Neuronal stem cell (in vitro differentiated cells): ENCODE results near the gene NLN.

Experiments used
- DNase-seq: peaks from one replicate; pipeline ENCODE4 v3.0.0-alpha.2; 2013; ENCODE audit warnings: low spot score
- H2AFZ ChIP-seq: one replicate; pipeline ENCODE4 v1.6.1; 2013; ENCODE audit warnings: mild to moderate bottlenecking, low read length, inconsistent platforms
- H2AK5ac ChIP-seq: 2 replicates; pipeline ENCODE4 v1.6.1; 2013; ENCODE audit warnings: low read depth, mild to moderate bottlenecking, inconsistent platforms, low read length, moderate library complexity, mixed read lengths
- H2BK120ac ChIP-seq: 2 replicates; pipeline ENCODE4 v1.6.1; 2013; ENCODE audit warnings: low read depth, mild to moderate bottlenecking, inconsistent platforms, low read length, moderate library complexity, mixed read lengths
- H2BK12ac ChIP-seq: one replicate; pipeline ENCODE4 v1.6.1; 2013; ENCODE audit warnings: low read length, inconsistent platforms
- H2BK15ac ChIP-seq: 2 replicates; pipeline ENCODE4 v1.6.1; 2013; ENCODE audit warnings: mild to moderate bottlenecking, low read length, inconsistent platforms, mixed read lengths
- H2BK5ac ChIP-seq: one replicate; pipeline ENCODE4 v1.6.1; 2013; ENCODE audit warnings: inconsistent platforms, mild to moderate bottlenecking, low read length, moderate library complexity
- H3K14ac ChIP-seq: one replicate; pipeline ENCODE4 v1.6.1; 2013; ENCODE audit warnings: low read length, inconsistent platforms
- H3K18ac ChIP-seq: 2 replicates; pipeline ENCODE4 v1.6.1; 2013; ENCODE audit warnings: low read length, inconsistent platforms
- H3K23ac ChIP-seq: 2 replicates; pipeline ENCODE4 v1.6.1; 2013; ENCODE audit warnings: low read depth, mild to moderate bottlenecking, mixed read lengths, low read length, inconsistent platforms; ENCODE audit not compliant: poor library complexity
- H3K27ac ChIP-seq: replicated peaks from 3 replicates; pipeline ENCODE4 v1.5.1; 2013; ENCODE audit warnings: low read length, inconsistent platforms
- H3K27me3 ChIP-seq, 3 experiments: 2 replicates each; pipeline ENCODE4 v1.6.1; 2013; ENCODE audit warnings: low read length in 3 of 3, mild to moderate bottlenecking in 2 of 3, inconsistent platforms in 1 of 3, low read depth in 1 of 3, mixed read lengths in 1 of 3, moderate library complexity in 1 of 3; ENCODE audit not compliant: control insufficient read depth in 3 of 3, insufficient read depth in 3 of 3
- H3K36me3 ChIP-seq, 2 donors: replicated peaks in 1 of 2; 2 replicates each; pipeline ENCODE4 v1.6.1; 2013; ENCODE audit warnings: low read length in 2 of 2; ENCODE audit not compliant: control insufficient read depth in 2 of 2, insufficient read depth in 2 of 2
- H3K4ac ChIP-seq: 2 replicates; pipeline ENCODE4 v1.6.1; 2013; ENCODE audit warnings: inconsistent platforms, mild to moderate bottlenecking, low read length, moderate library complexity
- H3K4me1 ChIP-seq, 2 donors: 1 replicate in 1 of 2; 2 replicates in 1 of 2; pipeline ENCODE4 v1.6.1; 2013; ENCODE audit warnings: low read length in 2 of 2, low read depth in 1 of 2; ENCODE audit not compliant: control insufficient read depth in 2 of 2, insufficient read depth in 1 of 2
- H3K4me2 ChIP-seq: one replicate; pipeline ENCODE4 v1.6.1; 2013; ENCODE audit warnings: mild to moderate bottlenecking, low read length, inconsistent platforms; ENCODE audit not compliant: insufficient read depth, poor library complexity, severe bottlenecking
- H3K4me3 ChIP-seq, 2 donors: 2 replicates each; pipeline ENCODE4 v1.5.1; 2013; ENCODE audit warnings: low read length in 2 of 2, mild to moderate bottlenecking in 2 of 2, inconsistent platforms in 1 of 2, moderate library complexity in 1 of 2
- H3K79me1 ChIP-seq: one replicate; pipeline ENCODE4 v1.6.1; 2013; ENCODE audit warnings: low read depth, mild to moderate bottlenecking, inconsistent platforms, low read length, moderate library complexity
- H3K9ac ChIP-seq: one replicate; pipeline ENCODE4 v1.6.1; 2013; ENCODE audit warnings: mild to moderate bottlenecking, low read depth, low read length, inconsistent platforms; ENCODE audit not compliant: poor library complexity
- H3K9me3 ChIP-seq, 2 donors: replicated peaks in 1 of 2; 2 replicates each; pipeline versions ENCODE3 to v1.6.1; 2013; ENCODE audit warnings: low read length in 2 of 2, mild to moderate bottlenecking in 2 of 2, inconsistent platforms in 1 of 2, low read depth in 1 of 2, mixed read lengths in 1 of 2, moderate library complexity in 1 of 2; ENCODE audit not compliant: control insufficient read depth in 2 of 2, insufficient read depth in 1 of 2
- H4K8ac ChIP-seq: one replicate; pipeline ENCODE4 v1.6.1; 2013; ENCODE audit warnings: low read depth, mild to moderate bottlenecking, inconsistent platforms, low read length, moderate library complexity
- H4K91ac ChIP-seq: one replicate; pipeline ENCODE4 v1.6.1; 2013; ENCODE audit warnings: low read length, low read depth, mild to moderate bottlenecking, inconsistent platforms; ENCODE audit not compliant: poor library complexity
- WGBS, 2 donors: extraction: QIAGEN DNeasy Blood & Tissue Kit; methylation state at CpG; one replicate each; pipeline ENCODE4 v1.1.7; 2013; ENCODE audit warnings: missing lambda C conversion rate in 2 of 2, mixed read lengths in 1 of 2; ENCODE audit not compliant: insufficient read length in 2 of 2, insufficient replicate concordance in 1 of 2; ENCODE audit errors: extremely low coverage in 2 of 2; 5-methylcytosine and 5-hydroxymethylcytosine counted together

Gene NLN

DNA sequence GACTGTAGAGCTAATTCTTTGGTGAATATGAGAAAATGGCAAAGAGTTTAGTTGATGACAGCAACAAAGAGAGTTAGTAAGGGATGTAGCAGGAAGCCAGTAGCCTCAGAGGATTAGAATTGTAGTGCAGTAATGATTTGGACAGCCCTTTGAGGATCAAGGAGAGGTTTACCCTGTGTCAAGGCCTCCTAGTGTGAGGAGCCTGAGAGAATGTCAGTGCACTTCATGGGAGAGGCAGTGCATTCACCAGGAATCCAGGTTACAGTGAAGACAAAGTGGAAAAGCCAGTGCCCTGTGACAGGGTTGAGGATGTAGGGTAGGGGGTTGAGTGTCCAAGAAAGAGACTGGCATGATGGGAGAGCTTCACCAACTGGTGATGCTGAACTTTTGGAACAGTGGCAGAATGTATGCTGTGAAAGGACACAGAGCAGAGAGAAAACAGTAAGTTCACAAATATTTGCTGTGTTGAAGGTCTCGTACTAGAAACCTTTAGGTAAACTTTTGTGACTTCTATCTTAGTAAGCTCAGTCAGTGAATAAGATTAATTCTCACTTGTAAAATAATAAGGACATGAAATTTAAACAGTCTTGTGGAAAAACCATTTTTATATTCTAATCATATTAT, 27.3 kb downstream of the NLN start:
- H3K14ac ChIP-seq, result no peak overlapping the region
- no peak for DNase-seq

GRCh38 chr5:65749956-65750355, 28.0 kb downstream of the NLN start:
- Histone ChIP-seq H3K14ac (no peak overlapping the region), H3K9ac (no peak overlapping the region), H3K27me3 (no peaks in the 10 kb centered on the region), H3K18ac (no peak overlapping the region), H3K9me3 (peaks cover 0 to 2% of the 10 kb centered on the region in 2 donors), H2AFZ (no peak overlapping the region), H2BK12ac (no peak overlapping the region), H2BK5ac (no peak overlapping the region), H3K23ac (no peak overlapping the region), H3K36me3 (no peaks in the 10 kb centered on the region), H3K27ac (no peak overlapping the region), H3K4me3 (no peak overlapping the region), H2BK120ac (no peak overlapping the region), H2AK5ac (no peak overlapping the region), H4K91ac (no peak overlapping the region), H4K8ac (no peak overlapping the region), H3K4ac (no peak overlapping the region), H3K79me1 (no peaks in the 10 kb centered on the region), H2BK15ac (no peak overlapping the region), H3K4me1 (peaks cover 0 to 2% of the 10 kb centered on the region in 2 donors), H3K4me2 (no peak overlapping the region)
- DNase-seq, result no peak
- WGBS, 2 donors, result no CpG with 5 or more reads among the region's 5 CpGs

More for the DNA sequence above, 27.3 kb downstream of the NLN start:
- H4K8ac ChIP-seq, result no peak overlapping the region
- H2BK5ac ChIP-seq, result no peak overlapping the region
- no peak overlapping the region for H2BK15ac ChIP-seq
- H3K4me2 ChIP-seq, result no peak overlapping the region
- no peak overlapping the region for H4K91ac ChIP-seq
- no peak overlapping the region for H2AFZ ChIP-seq
- peaks cover 0 to 2% of the 10 kb centered on the region in 2 donors for H3K4me1 ChIP-seq
- no peak overlapping the region for H3K4me3 ChIP-seq
- no peak overlapping the region for H3K23ac ChIP-seq
- H3K36me3 ChIP-seq, result no peaks in the 10 kb centered on the region
- H3K18ac ChIP-seq, result peak overlapping the region; percentile 27
- H3K27ac ChIP-seq, result no peak overlapping the region
- H3K9ac ChIP-seq, result no peak overlapping the region
- no peaks in the 10 kb centered on the region for H3K79me1 ChIP-seq
- H3K27me3 ChIP-seq, result no peaks in the 10 kb centered on the region
- no peak overlapping the region for H2BK12ac ChIP-seq
- no CpG with 5 or more reads among the region's 1 CpG for WGBS, 2 donors
- H2AK5ac ChIP-seq, result no peak overlapping the region
- H3K9me3 ChIP-seq, result peaks cover 0 to 2% of the 10 kb centered on the region in 2 donors
- H3K4ac ChIP-seq, result no peak overlapping the region
- H2BK120ac ChIP-seq, result no peak overlapping the region

DNA sequence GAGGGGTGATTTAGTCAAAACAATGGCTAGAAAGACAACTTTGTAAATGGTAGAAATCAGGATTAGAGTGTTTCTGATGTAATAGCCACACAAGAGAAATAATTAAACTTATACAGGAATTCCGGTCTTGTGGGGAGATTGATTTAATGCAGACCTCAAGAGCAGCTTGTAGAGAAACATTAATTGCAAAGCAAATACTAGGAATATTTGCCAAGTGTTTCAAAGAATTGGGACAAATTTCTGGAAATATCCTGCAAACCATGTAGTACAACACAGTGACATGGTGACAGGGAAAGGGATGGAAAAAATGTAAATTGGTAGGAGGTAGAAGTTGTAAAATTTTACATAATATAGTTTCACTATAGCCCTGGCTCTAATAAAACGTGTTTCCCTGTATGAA, 28.9 kb downstream of the NLN start:
- no peak overlapping the region for H3K18ac ChIP-seq
- H4K8ac ChIP-seq, result no peak overlapping the region
- H3K4me1 ChIP-seq, result peaks cover 0 to 3% of the 10 kb centered on the region in 2 donors
- peaks cover 0 to 2% of the 10 kb centered on the region in 2 donors for H3K9me3 ChIP-seq
- no peak overlapping the region for H2BK120ac ChIP-seq
- no peak for DNase-seq
- H3K36me3 ChIP-seq, result no peaks in the 10 kb centered on the region
- no CpG with 5 or more reads among the region's 2 CpGs for WGBS, 2 donors
- H2BK5ac ChIP-seq, result no peak overlapping the region
- no peak overlapping the region for H2AK5ac ChIP-seq
- no peak overlapping the region for H2BK12ac ChIP-seq
- no peak overlapping the region for H3K27ac ChIP-seq
- no peak overlapping the region for H4K91ac ChIP-seq
- no peaks in the 10 kb centered on the region for H3K27me3 ChIP-seq
- no peaks in the 10 kb centered on the region for H3K79me1 ChIP-seq
- no peak overlapping the region for H3K4me2 ChIP-seq
- no peak overlapping the region for H3K23ac ChIP-seq
- H2BK15ac ChIP-seq, result no peak overlapping the region
- no peak overlapping the region for H3K9ac ChIP-seq
- H3K4ac ChIP-seq, result no peak overlapping the region
- H3K4me3 ChIP-seq, result no peak overlapping the region
- H3K14ac ChIP-seq, result no peak overlapping the region
- H2AFZ ChIP-seq, result no peak overlapping the region

GRCh38 chr5:65753189-65753588, 31.2 kb downstream of the NLN start:
- Histone ChIP-seq H3K36me3 (no peaks in the 10 kb centered on the region), H2BK15ac (no peak overlapping the region), H2AK5ac (no peak overlapping the region), H3K79me1 (no peaks in the 10 kb centered on the region), H2BK5ac (no peak overlapping the region), H2BK12ac (no peak overlapping the region), H3K14ac (no peak overlapping the region), H3K27me3 (no peaks in the 10 kb centered on the region), H3K4me2 (no peak overlapping the region), H4K91ac (no peak overlapping the region), H3K23ac (no peak overlapping the region), H3K4me3 (no peak overlapping the region), H2BK120ac (no peak overlapping the region), H3K18ac (no peak overlapping the region), H3K9ac (no peak overlapping the region), H3K9me3 (no peaks in the 10 kb centered on the region), H3K27ac (no peak overlapping the region), H3K4me1 (peaks cover 0 to 3% of the 10 kb centered on the region in 2 donors), H3K4ac (no peak overlapping the region), H2AFZ (no peak overlapping the region), H4K8ac (no peak overlapping the region)
- no peak for DNase-seq
- no CpG with 5 or more reads among the region's 8 CpGs for WGBS, 2 donors
